Measurements from ENCODE around the gene PLCB1.

Gene PLCB1

DNA sequence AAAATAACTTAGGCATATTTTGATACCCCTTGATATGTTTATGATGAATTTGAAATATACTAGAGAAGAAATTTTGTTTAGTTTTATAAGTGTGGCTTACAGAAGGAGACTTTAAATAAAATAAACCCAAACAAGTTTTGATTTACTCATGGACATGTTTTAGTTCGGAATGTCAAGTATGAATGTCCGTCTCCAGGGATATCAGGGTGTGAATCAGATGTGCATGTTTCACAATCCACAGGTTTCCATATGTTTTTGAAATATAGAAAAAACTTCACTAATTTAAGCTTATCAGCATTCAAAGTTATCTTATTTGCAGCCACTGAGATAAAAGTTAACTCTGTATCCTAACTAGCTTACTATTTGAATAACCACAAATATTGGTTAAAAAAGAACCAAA, 51.5 kb downstream of the PLCB1 start:
- intact Hi-C loops (cut with DNase I; ENCODE audit: low total_unique reads), result no loop called here
- H3K27me3 ChIP-seq, result no peaks in the 10 kb centered on the region
- H3K9me3 ChIP-seq, result no peaks in the 10 kb centered on the region
- H3K36me3 ChIP-seq, result no peaks in the 10 kb centered on the region
- no peak overlapping the region for H3K4me3 ChIP-seq
- H3K4me1 ChIP-seq, result no peaks in the 10 kb centered on the region
- DNase-seq, result no peak
- no peak overlapping the region for H3K27ac ChIP-seq
- TF ChIP-seq, protein P1, sequence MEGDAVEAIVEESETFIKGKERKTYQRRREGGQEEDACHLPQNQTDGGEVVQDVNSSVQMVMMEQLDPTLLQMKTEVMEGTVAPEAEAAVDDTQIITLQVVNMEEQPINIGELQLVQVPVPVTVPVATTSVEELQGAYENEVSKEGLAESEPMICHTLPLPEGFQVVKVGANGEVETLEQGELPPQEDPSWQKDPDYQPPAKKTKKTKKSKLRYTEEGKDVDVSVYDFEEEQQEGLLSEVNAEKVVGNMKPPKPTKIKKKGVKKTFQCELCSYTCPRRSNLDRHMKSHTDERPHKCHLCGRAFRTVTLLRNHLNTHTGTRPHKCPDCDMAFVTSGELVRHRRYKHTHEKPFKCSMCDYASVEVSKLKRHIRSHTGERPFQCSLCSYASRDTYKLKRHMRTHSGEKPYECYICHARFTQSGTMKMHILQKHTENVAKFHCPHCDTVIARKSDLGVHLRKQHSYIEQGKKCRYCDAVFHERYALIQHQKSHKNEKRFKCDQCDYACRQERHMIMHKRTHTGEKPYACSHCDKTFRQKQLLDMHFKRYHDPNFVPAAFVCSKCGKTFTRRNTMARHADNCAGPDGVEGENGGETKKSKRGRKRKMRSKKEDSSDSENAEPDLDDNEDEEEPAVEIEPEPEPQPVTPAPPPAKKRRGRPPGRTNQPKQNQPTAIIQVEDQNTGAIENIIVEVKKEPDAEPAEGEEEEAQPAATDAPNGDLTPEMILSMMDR (IDR thresholded peaks at IDR 0.05), result no peak

- Histone ChIP-seq H3K27me3 (no peaks in the 10 kb centered on the region), H3K36me3 (no peaks in the 10 kb centered on the region), H3K9me3 (no peaks in the 10 kb centered on the region), H3K27ac (no peak overlapping the region), H3K4me3 (no peak overlapping the region), H3K4me1 (no peaks in the 10 kb centered on the region)
- DNase-seq, result no peak
- intact Hi-C loops (cut with DNase I; ENCODE audit: low total_unique reads), result no loop called here
- TF ChIP-seq, protein P1 (IDR thresholded peaks at IDR 0.05), result no peak
These were observed 55.7 kb downstream of the PLCB1 start for GRCh38 chr20:8187740-8188139.

DNA sequence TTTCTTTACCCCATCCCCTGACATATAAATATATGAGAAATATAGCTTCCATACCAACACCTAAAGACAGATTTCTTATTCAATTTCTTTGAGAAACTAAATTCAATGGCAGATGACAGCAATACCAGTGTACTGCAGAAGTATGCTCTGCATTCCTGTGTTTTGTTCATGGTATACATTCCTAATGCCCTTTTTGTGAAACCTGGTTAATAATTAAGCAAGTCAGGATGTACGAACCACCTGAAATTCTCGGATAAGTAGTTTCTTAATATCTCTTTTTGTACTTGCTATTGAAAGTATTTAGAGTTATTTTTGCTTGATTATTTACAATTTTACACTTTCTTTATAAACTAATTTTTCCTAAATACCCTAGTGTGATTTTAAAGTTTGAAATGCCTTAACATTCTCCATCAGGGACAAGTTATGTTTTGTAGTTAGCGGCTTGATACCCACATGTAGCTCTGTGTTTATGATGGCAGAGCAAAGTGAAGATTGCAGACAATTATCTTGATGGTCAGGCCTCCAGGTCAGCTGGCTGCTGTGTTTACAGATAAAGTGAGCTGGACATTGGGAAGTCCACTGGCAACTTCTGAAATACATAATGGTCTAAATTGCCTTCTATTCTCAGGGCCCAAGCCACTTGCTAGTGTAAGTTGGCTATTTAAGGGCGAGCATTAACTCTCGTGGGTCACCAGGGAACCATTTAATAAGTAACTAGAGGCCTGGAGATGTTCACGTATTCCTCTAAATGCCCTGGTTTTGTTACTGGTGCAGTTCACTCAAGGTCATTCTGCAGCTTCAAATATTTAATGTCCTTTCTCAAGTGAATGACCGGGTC, 58.2 kb downstream of the PLCB1 start:
- intact Hi-C loops (cut with DNase I; ENCODE audit: low total_unique reads), result no loop called here

DNA sequence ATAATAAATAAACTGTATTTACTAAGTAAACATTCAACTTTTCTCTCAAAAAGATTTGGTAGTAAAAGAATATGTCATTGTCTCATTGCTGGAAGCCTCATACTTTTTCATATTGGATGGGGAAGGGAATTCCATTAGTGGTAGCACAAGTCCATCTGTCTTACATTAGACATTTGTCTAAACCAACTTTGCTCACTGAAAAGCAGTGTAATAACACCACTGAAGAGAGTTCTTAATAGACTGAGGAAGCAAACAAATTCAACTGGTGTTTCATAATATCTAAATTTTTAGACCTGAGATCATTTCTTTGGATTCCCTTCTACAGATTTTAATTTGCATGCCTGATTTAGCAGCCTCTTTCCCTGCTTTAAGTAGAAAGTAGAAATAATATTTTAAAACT, 62.7 kb downstream of the PLCB1 start:
- TF ChIP-seq, protein P1 (IDR thresholded peaks at IDR 0.05), result no peak
- Histone ChIP-seq H3K4me1 (no peaks in the 10 kb centered on the region), H3K9me3 (no peaks in the 10 kb centered on the region), H3K36me3 (no peaks in the 10 kb centered on the region), H3K27ac (no peak overlapping the region), H3K4me3 (no peak overlapping the region), H3K27me3 (no peaks in the 10 kb centered on the region)
- DNase-seq, result no peak
- intact Hi-C loops (cut with DNase I; ENCODE audit: low total_unique reads), result no loop called here

More for the DNA sequence above, 58.2 kb downstream of the PLCB1 start:
- TF ChIP-seq, protein P1 (IDR thresholded peaks at IDR 0.05), result no peak
- DNase-seq, result no peak
- Histone ChIP-seq H3K27me3 (no peaks in the 10 kb centered on the region), H3K4me3 (no peak overlapping the region), H3K27ac (no peak overlapping the region), H3K9me3 (no peaks in the 10 kb centered on the region), H3K36me3 (no peaks in the 10 kb centered on the region), H3K4me1 (no peaks in the 10 kb centered on the region)

GRCh38 chr20:8196096-8196495, 64.0 kb downstream of the PLCB1 start:
- no peaks in the 10 kb centered on the region for H3K36me3 ChIP-seq
- H3K4me3 ChIP-seq, result no peak overlapping the region
- no peaks in the 10 kb centered on the region for H3K9me3 ChIP-seq
- TF ChIP-seq, protein P1 (IDR thresholded peaks at IDR 0.05), result no peak
- H3K27me3 ChIP-seq, result no peaks in the 10 kb centered on the region
- intact Hi-C loops (cut with DNase I; ENCODE audit: low total_unique reads), result no loop called here
- H3K27ac ChIP-seq, result no peak overlapping the region
- no peaks in the 10 kb centered on the region for H3K4me1 ChIP-seq
- no peak for DNase-seq
